GM21786 (cell line): ENCODE data around the gene CADM1.

ENCODE experiments used
- ATAC-seq: cut with Tn5 transposase; IDR thresholded peaks from one replicate; pipeline ENCODE4 v1.9.1; 2021; ENCODE audit not compliant: unreplicated experiment

Gene CADM1

GRCh38 chr11:115322553-115323203, 181.5 kb downstream of the CADM1 start:
- ATAC-seq = no peak

- no peak for ATAC-seq
These were observed 182.5 kb downstream of the CADM1 start for GRCh38 chr11:115321605-115322289.

GRCh38 chr11:115317277-115318185, 186.7 kb downstream of the CADM1 start:
- ATAC-seq = no peak

GRCh38 chr11:115316696-115317095, 187.5 kb downstream of the CADM1 start:
- ATAC-seq = no peak

- ATAC-seq = no peak
These were observed 189.8 kb downstream of the CADM1 start for GRCh38 chr11:115314330-115314920.

- ATAC-seq = no peak
These were observed 190.9 kb downstream of the CADM1 start for GRCh38 chr11:115313224-115313838.

- no peak for ATAC-seq
These were observed 192.3 kb downstream of the CADM1 start for GRCh38 chr11:115311949-115312348.

GRCh38 chr11:115306689-115307088, 197.5 kb downstream of the CADM1 start:
- no peak for ATAC-seq

GRCh38 chr11:115304774-115305472, 199.3 kb downstream of the CADM1 start:
- no peak for ATAC-seq

- no peak for ATAC-seq
These were observed 200.2 kb downstream of the CADM1 start for GRCh38 chr11:115303929-115304531.

- no peak for ATAC-seq
These were observed 201.1 kb downstream of the CADM1 start for GRCh38 chr11:115302946-115303703.

- ATAC-seq = no peak
These were observed 203.4 kb downstream of the CADM1 start for GRCh38 chr11:115300660-115301428.

- no peak for ATAC-seq
These were observed 205.8 kb downstream of the CADM1 start for GRCh38 chr11:115298300-115299012.

- no peak for ATAC-seq
These were observed 206.9 kb downstream of the CADM1 start for GRCh38 chr11:115297330-115297729.

- no peak for ATAC-seq
These were observed 212.9 kb downstream of the CADM1 start for GRCh38 chr11:115291325-115291724.

- ATAC-seq = no peak
These were observed 213.3 kb downstream of the CADM1 start for GRCh38 chr11:115290893-115291292.

GRCh38 chr11:115290479-115290878, 213.7 kb downstream of the CADM1 start:
- ATAC-seq = no peak

GRCh38 chr11:115287266-115287665, 216.9 kb downstream of the CADM1 start:
- no peak for ATAC-seq
